Endothelial cell of hepatic sinusoid (primary cell): Measurements from ENCODE around the gene H2AZ2.

Experiments used
- in situ Hi-C: cut with HindIII; loops from 2 replicates; pipeline ENCODE4 v1.10.0; 2017; ENCODE audit warnings: low sequenced_read_pairs

Gene H2AZ2

DNA sequence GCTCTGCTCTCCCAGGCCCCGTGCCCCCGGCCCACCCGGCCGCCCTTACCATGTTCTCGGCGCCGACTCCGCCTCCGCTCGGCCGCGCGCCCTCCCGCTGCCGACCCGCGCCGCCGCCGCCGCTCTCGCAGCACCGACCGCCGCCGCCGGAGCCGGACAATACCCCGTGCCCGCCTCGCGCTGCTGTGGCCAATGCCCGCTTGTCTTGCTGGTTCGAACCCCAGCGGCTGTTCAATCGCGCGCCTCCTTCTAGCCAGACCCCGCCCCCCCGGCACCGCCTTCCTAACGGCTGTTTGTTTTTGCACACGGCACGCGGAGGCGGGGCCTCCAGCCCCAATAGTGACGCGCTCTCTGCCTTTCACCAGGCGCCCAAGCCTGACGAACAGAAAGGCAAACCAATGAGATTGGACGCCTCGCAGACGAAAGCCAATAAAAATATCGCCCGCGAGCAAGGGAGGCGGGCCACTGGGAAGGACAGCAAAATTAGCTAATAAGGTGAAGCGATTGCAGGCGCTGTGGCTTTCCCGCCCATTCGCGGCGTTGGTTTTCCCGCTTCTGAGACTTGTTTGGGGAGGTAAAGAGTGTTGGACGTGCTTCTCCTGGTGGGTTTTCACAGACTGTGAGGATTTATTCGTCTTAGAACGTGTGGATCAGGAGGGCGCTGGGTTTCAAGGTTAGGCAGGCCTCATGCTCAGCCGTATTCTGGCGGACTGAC is at the start of gene H2AZ2:
TSS of gene H2AZ2 (minus strand) at position 168 of the 715 bp plus-strand sequence. CDS start at position 52, 116 bp downstream.
- in situ Hi-C loops, result no loop called here

DNA sequence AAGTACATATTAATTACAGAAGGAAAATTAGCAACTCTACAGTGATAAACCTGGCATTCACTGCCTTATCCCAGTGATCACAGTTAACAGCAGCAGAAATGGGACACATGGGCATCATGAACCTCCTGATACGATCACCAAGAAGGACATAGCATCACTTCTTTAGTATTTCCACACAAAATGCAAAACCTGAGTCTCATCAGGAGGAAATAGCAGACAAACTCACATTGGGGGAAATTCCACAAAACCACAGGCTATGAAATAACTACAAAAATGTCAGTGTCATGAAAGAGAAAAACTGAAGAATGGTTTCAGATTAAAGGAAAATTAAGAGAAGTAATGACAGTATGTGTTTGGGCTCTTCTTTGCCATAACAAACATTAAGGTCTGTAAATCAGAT is 49.4 kb upstream of the H2AZ2 start:
- in situ Hi-C loops, result no loop called here

DNA sequence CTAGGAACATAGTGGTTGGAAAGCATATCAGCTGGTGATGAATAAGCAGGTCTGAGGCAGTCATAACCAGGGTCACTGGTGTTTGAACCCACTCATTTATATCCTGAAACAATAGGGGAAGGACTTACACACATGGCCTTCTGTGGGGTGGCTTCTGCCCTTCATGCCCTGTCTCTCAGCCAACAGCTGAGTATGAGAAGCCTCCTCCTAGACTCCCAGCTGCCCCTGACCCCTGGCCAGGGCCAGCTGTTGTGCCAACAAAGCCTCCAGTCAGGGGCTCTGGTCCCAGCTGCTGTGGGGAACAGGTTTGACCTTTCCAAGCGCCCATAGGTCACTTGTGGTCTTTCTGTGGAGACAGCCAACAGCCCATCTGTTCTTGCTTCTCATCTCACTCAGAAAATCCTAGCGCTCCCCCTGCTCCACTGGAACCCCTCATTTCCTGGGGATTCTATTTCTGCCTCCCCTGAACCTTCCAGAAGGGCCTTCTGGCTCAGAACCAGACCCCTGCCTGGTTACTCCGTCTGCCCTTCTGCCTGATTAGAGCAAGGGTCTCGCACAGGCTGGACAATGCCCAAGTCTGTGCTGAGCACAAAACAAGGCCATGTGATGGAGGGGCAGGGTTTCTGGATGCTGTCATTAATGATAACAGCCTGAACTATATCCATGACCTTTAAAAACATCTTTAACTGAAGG is 47.1 kb upstream of the H2AZ2 start:
- in situ Hi-C loops, result no loop called here

DNA sequence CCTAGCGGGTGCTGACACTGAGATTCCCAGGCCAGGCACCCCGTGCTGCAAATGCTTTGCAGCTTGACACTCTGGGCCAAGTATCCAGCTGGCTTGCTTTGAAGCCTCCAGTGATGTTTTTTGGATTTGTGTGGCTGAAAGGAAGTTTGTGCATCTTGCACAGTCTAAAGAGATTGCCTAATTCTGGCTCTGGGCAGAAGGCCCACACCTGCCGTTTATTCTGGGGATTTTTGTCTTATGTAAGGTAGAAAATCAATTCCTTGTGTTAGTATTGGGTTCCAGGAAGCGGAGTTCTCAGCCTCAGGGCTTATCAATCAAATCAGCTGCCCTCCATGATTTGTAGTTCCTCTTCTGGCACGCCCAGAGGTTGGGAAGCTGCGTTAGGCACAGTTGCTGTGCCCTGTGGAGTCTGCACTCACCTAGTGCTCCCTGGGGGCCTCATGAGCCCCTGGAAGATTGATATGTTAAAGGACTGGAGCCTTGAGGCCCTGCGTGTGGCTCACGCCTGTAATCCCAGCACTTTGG is 45.9 kb upstream of the H2AZ2 start:
- in situ Hi-C loops, result no loop called here

GRCh38 chr7:44891791-44892190 is 43.9 kb upstream of the H2AZ2 start:
- in situ Hi-C loops, result no loop called here

DNA sequence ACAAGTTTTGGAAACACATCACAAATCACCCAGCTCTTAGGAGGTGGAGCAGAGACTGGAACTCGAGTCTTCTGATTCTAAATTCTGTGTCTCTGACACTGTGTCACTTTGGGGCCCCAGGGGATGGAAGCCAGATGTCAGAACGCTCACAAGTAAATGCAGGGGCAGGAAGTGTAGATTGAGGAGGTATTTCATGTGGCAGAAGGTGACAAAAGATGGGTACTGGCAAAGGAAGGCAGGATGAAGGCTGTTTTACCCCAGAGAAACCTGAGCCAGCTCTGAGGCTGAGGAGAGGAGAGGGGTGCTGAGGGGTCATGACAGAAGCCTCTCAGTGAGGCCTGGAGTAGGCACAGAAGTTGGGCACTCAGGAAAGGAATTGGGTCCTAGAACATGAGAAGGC is 43.5 kb upstream of the H2AZ2 start:
- in situ Hi-C loops, result no loop called here

GRCh38 chr7:44889086-44889781 is 41.3 kb upstream of the H2AZ2 start:
- in situ Hi-C loops, result loop anchor here (10.0 kb wide), 1 partner anchor 76 kb away; no protein-coding TSS in a partner anchor

GRCh38 chr7:44887293-44887692 is 39.4 kb upstream of the H2AZ2 start:
- in situ Hi-C loops, result loop anchor here (10.0 kb wide), 1 partner anchor 78 kb away; no protein-coding TSS in a partner anchor

- in situ Hi-C loops, result loop anchor here (10.0 kb wide), 1 partner anchor 79 kb away; no protein-coding TSS in a partner anchor
These were observed 37.8 kb upstream of the H2AZ2 start, which contains the start of gene PURB for GRCh38 chr7:44885394-44886317. PURB (minus strand) TSS chr7:44885530; CDS start chr7:44885348, 182 bp downstream.

DNA sequence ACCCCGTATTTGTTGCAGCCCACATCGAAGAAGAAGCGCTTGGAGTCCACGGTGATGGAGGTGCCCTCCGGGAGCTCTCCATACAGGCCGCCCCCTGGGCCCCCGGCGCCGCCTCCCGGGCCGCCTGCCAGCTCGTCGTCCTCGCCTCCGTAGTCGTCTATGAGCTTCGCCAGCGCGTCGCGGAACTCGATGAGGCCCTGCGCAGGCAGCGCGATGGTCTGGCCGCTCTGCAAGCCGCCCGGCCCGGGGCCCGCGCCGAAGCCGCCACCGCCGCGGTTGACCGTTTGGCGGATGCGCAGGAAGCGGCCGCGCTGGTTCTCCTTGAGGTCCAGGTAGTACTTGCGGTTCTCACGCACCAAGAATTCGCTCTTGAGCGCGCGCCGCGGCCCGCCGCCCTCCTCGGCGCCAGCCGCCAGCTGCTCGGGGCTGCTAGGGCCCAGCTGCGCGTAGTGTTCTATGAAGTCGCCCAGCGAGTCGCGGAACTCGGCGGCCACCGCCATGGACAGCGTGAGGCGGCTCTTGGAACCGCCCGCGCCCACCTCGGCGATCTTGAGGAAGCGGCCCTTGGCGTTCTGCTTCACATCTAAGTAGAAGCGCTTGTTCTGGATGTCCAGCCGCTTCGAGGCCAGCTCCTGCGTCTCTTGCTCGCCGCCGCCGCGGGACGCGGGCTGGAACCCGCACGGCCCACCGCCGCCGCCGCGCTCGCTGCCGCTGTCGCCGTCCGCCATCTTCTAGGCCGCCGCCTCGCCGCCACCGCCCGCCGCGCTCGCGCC is 36.9 kb upstream of the H2AZ2 start:
- in situ Hi-C loops, result loop anchor here (10.0 kb wide), 1 partner anchor 80 kb away; no protein-coding TSS in a partner anchor

DNA sequence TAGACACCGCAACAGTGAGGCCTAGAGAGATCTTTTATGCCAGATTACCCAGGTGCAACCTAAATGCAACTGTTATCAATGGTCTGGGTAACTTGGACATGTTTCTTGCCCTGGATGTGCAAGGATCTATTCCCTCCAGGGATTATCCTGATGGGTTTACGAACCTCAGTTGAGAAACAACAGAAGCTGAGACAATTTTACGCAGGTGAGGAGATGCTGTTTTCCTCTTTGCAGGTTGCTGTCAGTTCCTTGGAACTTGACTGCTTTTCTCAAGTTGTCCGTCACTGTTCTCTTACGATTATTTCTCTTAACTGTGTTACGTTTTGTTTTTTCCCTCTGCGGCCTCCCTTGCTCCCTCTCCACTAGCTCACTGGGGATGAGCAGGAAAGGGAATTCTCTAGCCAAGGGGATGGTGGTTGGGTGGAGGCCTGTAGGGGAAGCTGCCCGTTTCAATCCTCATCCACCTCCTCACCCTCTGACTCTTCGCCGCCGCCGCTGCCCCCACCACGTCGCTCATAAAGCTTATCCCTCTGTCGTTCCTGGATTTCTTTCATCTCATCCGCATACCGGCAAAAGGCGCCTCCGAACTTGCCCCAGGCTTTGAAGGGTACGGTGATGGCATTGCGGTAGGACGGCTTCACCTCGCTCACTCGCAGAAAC is 36.2 kb upstream of the H2AZ2 start:
- in situ Hi-C loops, result loop anchor here (10.0 kb wide), 1 partner anchor 81 kb away; no protein-coding TSS in a partner anchor

GRCh38 chr7:44882899-44883298 is 35.0 kb upstream of the H2AZ2 start:
- in situ Hi-C loops, result loop anchor here (10.0 kb wide), 1 partner anchor 82 kb away; no protein-coding TSS in a partner anchor

GRCh38 chr7:44881610-44882009 is 33.7 kb upstream of the H2AZ2 start:
- in situ Hi-C loops, result loop anchor here (10.0 kb wide), 1 partner anchor 83 kb away; no protein-coding TSS in a partner anchor

DNA sequence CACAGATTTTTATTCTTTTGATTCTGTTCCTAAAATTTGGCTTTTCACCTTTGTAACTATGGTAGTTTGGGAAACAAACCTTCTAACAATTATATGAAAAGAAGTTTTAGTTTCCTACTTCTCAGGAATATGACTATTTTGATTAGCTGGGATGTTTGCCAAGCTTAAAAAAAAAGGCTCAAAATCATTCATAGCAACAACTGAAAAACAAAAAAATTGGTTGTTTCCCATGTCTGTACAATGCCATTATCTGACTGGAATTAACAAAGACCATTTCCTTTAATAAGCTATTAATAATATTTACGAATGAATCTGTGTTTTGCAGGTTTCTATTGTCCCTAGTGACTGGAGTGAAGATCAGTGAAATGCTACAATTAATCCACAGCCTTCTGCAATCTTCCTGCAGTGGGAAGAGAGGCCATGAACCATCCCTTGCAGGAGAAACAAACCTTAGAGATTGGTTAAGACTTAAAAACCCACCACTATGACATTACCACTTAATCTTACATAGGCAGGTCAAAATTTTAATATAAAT is 33.2 kb upstream of the H2AZ2 start:
- in situ Hi-C loops, result loop anchor here (10.0 kb wide), 1 partner anchor 84 kb away; no protein-coding TSS in a partner anchor

GRCh38 chr7:44880317-44881018 is 32.6 kb upstream of the H2AZ2 start:
- in situ Hi-C loops, result loop anchor here (10.0 kb wide), 1 partner anchor 84 kb away; no protein-coding TSS in a partner anchor

DNA sequence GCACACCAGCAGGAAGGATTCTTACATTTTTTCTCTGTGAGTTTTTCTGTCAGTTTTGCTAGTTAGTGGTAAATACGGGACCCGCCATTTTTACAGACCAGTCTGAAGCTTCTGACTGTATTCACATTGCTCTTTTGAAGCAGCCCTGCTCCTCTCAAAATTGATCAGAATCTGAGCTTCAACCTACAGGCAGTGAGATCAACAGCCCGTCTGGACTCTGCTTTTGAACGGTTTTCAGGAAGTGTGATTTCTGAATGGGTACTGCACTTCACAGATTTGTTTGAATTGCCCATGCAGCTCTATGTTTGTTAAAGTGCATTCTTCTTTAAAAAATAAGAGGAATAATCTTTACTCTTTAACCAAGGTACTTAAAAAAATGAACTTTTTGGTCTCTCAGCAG is 28.5 kb upstream of the H2AZ2 start:
- in situ Hi-C loops, result no loop called here

DNA sequence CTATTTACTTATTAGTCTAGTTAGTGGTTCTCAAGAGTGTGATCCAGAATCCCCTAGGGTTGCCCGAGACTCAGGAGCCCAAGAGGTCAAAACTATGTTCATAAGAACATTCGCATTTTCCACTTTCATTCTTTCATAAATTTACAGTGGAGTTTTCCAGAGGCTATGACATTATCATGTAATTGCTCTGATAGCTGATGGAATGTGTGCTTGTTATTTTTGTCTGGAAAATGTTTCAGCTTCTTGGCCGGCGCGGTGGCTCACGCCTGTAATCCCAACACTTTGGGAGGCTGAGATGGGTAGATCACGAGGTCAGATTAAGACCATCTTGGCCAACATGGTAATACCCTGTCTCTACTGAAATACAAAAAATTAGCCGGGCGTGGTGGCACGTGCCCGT is 27.4 kb upstream of the H2AZ2 start:
- in situ Hi-C loops, result no loop called here

GRCh38 chr7:44872787-44873186 is 24.9 kb upstream of the H2AZ2 start:
- in situ Hi-C loops, result no loop called here
